ENCODE data around the gene CEP128. TPM values are rescaled to one million over a fixed set of nuclear protein-coding genes. Genes with fewer than 3 reads are reported as not detected.

CEP128 gene
- total RNA-seq, 4 donors from 2014 or later = 1.9 to 9.7 (median 4.0) TPM

- H3K27ac ChIP-seq = no peak overlapping the region
- intact Hi-C loops (cut with DNase I; ENCODE audit: low total_unique reads) = no loop called here
Observed at GRCh38 chr14:80489513-80489912, 452.0 kb downstream of the CEP128 start.

GRCh38 chr14:80485764-80486163 is 455.8 kb downstream of the CEP128 start:
- Histone ChIP-seq H3K9me3 (no peaks in the 10 kb centered on the region), H3K4me3 (no peak overlapping the region), H3K36me3 (no peaks in the 10 kb centered on the region), H3K27me3 (no peaks in the 10 kb centered on the region), H3K4me1 (no peaks in the 10 kb centered on the region), H3K27ac (no peak overlapping the region)
- in situ Hi-C loops (cut with MboI; ENCODE audit: low pct_ligation_motif_present in 1 of 4, low pct_unique_long_range_greater_than_20kb in 1 of 4, low sequenced_read_pairs in 3 of 4) (no loop called here), intact Hi-C loops (cut with DNase I; ENCODE audit: low total_unique reads) (no loop called here)
- TF ChIP-seq POLR2AphosphoS5 (IDR thresholded peaks at IDR 0.05) (no peak), CTCF (IDR thresholded peaks at IDR 0.05) (no peak), POLR2A (IDR thresholded peaks at IDR 0.05) (no peak), EP300 (IDR thresholded peaks at IDR 0.05; ENCODE audit: low read depth) (no peak)
- DNase-seq = no peak
- WGBS, 2 donors (ENCODE audit: low coverage in 1 of 2) = 66 to 71% methylated on average over 2 of the region's 2 CpGs

More at GRCh38 chr14:80489513-80489912, 452.0 kb downstream of the CEP128 start:
- in situ Hi-C loops (cut with MboI; ENCODE audit: low pct_ligation_motif_present in 1 of 4, low pct_unique_long_range_greater_than_20kb in 1 of 4, low sequenced_read_pairs in 3 of 4) = no loop called here
- Histone ChIP-seq H3K36me3 (no peaks in the 10 kb centered on the region), H3K4me3 (no peak overlapping the region), H3K9me3 (no peaks in the 10 kb centered on the region), H3K4me1 (no peaks in the 10 kb centered on the region), H3K27me3 (no peaks in the 10 kb centered on the region)
- no peak for DNase-seq
- TF ChIP-seq POLR2AphosphoS5 (IDR thresholded peaks at IDR 0.05) = no peak
- TF ChIP-seq POLR2A (IDR thresholded peaks at IDR 0.05) = no peak
- no peak for TF ChIP-seq EP300 (IDR thresholded peaks at IDR 0.05; ENCODE audit: low read depth)
- TF ChIP-seq CTCF (IDR thresholded peaks at IDR 0.05) = no peak
- WGBS, 2 donors (ENCODE audit: low coverage in 1 of 2) = 93% methylated on average over 3 of the region's 3 CpGs

- intact Hi-C loops (cut with DNase I; ENCODE audit: low total_unique reads) = no loop called here
Observed at GRCh38 chr14:80483331-80483730, 458.2 kb downstream of the CEP128 start.

GRCh38 chr14:80477388-80478160 is 464.0 kb downstream of the CEP128 start:
- 70 to 82% methylated on average over 4 to 6 of the region's 6 CpGs for WGBS, 2 donors (ENCODE audit: low coverage in 1 of 2)
- intact Hi-C loops (cut with DNase I; ENCODE audit: low total_unique reads) = no loop called here
- H3K4me1 ChIP-seq = no peaks in the 10 kb centered on the region

More at GRCh38 chr14:80483331-80483730, 458.2 kb downstream of the CEP128 start:
- H3K27me3 ChIP-seq = no peaks in the 10 kb centered on the region
- WGBS, 2 donors (ENCODE audit: low coverage in 1 of 2) = 94 to 100% methylated on average over 2 of the region's 2 CpGs
- no peaks in the 10 kb centered on the region for H3K4me1 ChIP-seq
- TF ChIP-seq POLR2AphosphoS5 (IDR thresholded peaks at IDR 0.05) (no peak), CTCF (IDR thresholded peaks at IDR 0.05) (no peak), EP300 (IDR thresholded peaks at IDR 0.05; ENCODE audit: low read depth) (no peak), POLR2A (IDR thresholded peaks at IDR 0.05) (no peak)
- no peak overlapping the region for H3K4me3 ChIP-seq
- H3K27ac ChIP-seq = no peak overlapping the region
- H3K36me3 ChIP-seq = no peaks in the 10 kb centered on the region
- in situ Hi-C loops (cut with MboI; ENCODE audit: low pct_ligation_motif_present in 1 of 4, low pct_unique_long_range_greater_than_20kb in 1 of 4, low sequenced_read_pairs in 3 of 4) = no loop called here
- H3K9me3 ChIP-seq = no peaks in the 10 kb centered on the region
- DNase-seq = no peak

More at GRCh38 chr14:80477388-80478160, 464.0 kb downstream of the CEP128 start:
- Histone ChIP-seq H3K4me3 (no peak overlapping the region), H3K27me3 (no peaks in the 10 kb centered on the region), H3K36me3 (no peaks in the 10 kb centered on the region), H3K27ac (no peak overlapping the region), H3K9me3 (no peaks in the 10 kb centered on the region)
- TF ChIP-seq POLR2AphosphoS5 (IDR thresholded peaks at IDR 0.05) (no peak), POLR2A (IDR thresholded peaks at IDR 0.05) (no peak), EP300 (IDR thresholded peaks at IDR 0.05; ENCODE audit: low read depth) (no peak), CTCF (IDR thresholded peaks at IDR 0.05) (no peak)
- in situ Hi-C loops (cut with MboI; ENCODE audit: low pct_ligation_motif_present in 1 of 4, low pct_unique_long_range_greater_than_20kb in 1 of 4, low sequenced_read_pairs in 3 of 4) = no loop called here
- DNase-seq = no peak

Data from transverse colon (tissue), 4 donors.